Caco-2 (cell line): ENCODE data around the gene HIVEP3. TPM values are rescaled to one million over a fixed set of nuclear protein-coding genes. Genes with fewer than 3 reads are reported as not detected.

Experiments used
- BruUV-seq: library from RNA; stranded (reverse); fragments of 400-500 nt; replicated peaks from 2 replicates; lab custom pipeline; 2021; lab: Mats Ljungman, UMichigan
- CTCF ChIA-PET: fragments of 300-600 bp; sonication (Branson Sonifier 250); formaldehyde crosslinking; loops from one replicate; lab custom pipeline; 2022; ENCODE audit warnings: antibody characterized with exemption; lab: Charles Lee
- POLR2A ChIA-PET: fragments of 300-600 bp; sonication (Branson Sonifier 250); formaldehyde crosslinking; loops from one replicate; lab custom pipeline; 2022; ENCODE audit warnings: antibody characterized with exemption; lab: Charles Lee
- DNase-seq, 2 experiments: peaks; one replicate each; pipeline versions ENCODE4 v3.0.0 to v3.0.0-alpha.2; 2020 to 2022
- H3K27me3 ChIP-seq: replicated peaks from 2 replicates; pipeline ENCODE4 v1.6.0; 2011; ENCODE audit warnings: low read length; ENCODE audit not compliant: control insufficient read depth, insufficient read depth
- H3K36me3 ChIP-seq: 2 replicates; pipeline ENCODE4 v1.5.1; 2011; ENCODE audit warnings: low read length; ENCODE audit not compliant: control insufficient read depth, insufficient read depth
- H3K4me1 ChIP-seq: fragments of 250-450 bp; sonication (Bioruptor Pico); 2 replicates; pipeline ENCODE4 v1.5.1; 2020; ENCODE audit warnings: mild to moderate bottlenecking
- H3K4me3 ChIP-seq: 2 replicates; pipeline ENCODE4 v1.5.1; 2011; ENCODE audit warnings: low read depth, mild to moderate bottlenecking, control low read depth, low read length
- H3K9me3 ChIP-seq: fragments of 250-450 bp; sonication (Bioruptor Pico); 2 replicates; pipeline ENCODE4 v1.5.1; 2020; ENCODE audit warnings: mild to moderate bottlenecking, moderate library complexity
- H3K27ac Mint-ChIP-seq: one replicate; pipeline ENCODE4 v1.8.0; 2022; ENCODE audit warnings: mixed read lengths; ENCODE audit not compliant: unreplicated experiment
- H3K27me3 Mint-ChIP-seq: one replicate; pipeline ENCODE4 v1.8.0; 2022; ENCODE audit warnings: mixed read lengths; ENCODE audit not compliant: insufficient read depth, unreplicated experiment
- H3K36me3 Mint-ChIP-seq: one replicate; pipeline ENCODE4 v1.8.0; 2022; ENCODE audit warnings: mild to moderate bottlenecking, mixed read lengths; ENCODE audit not compliant: insufficient read depth, unreplicated experiment
- H3K4me1 Mint-ChIP-seq: one replicate; pipeline ENCODE4 v1.8.0; 2022; ENCODE audit warnings: low read depth, mixed read lengths; ENCODE audit not compliant: unreplicated experiment
- H3K4me3 Mint-ChIP-seq: one replicate; pipeline ENCODE4 v1.8.0; 2022; ENCODE audit warnings: mild to moderate bottlenecking, moderate library complexity, mixed read lengths; ENCODE audit not compliant: unreplicated experiment
- H3K9me3 Mint-ChIP-seq: one replicate; pipeline ENCODE4 v1.8.0; 2022; ENCODE audit warnings: mixed read lengths; ENCODE audit not compliant: unreplicated experiment
- intact Hi-C: fragments of 100-400 bp; cut with micrococcal nuclease; formaldehyde crosslinking; loops from one replicate; pipeline ENCODE4 v1.10.0; 2022; ENCODE audit not compliant: unreplicated experiment
- total RNA-seq: library from RNA; stranded (reverse); gene quantifications from 2 replicates; pipeline ENCODE4 v1.2.3, GENCODE V29; 2022
- TF ChIP-seq, protein P1 (sequence below), 2 experiments: fragments of 200-600 bp in 1 of 2; IDR thresholded peaks; 1 replicate in 1 of 2; 2 replicates in 1 of 2; pipeline versions ENCODE4 v1.5.1 to v1.8.0; 2011 to 2022; ENCODE audit warnings: antibody characterized with exemption in 1 of 2, control low read depth in 1 of 2, inconsistent platforms in 1 of 2, low read depth in 1 of 2, low read length in 1 of 2, mild to moderate bottlenecking in 1 of 2, moderate library complexity in 1 of 2; ENCODE audit not compliant: insufficient read depth in 1 of 2, severe bottlenecking in 1 of 2, unreplicated experiment in 1 of 2

Gene HIVEP3
- total RNA-seq, 1 experiment from 2014 or later = 0.25 TPM

- Mint-ChIP-seq H3K9me3 (no peaks in the 10 kb centered on the region), H3K36me3 (no peaks in the 10 kb centered on the region), H3K4me3 (no peak overlapping the region), H3K27ac (no peak overlapping the region), H3K4me1 (no peaks in the 10 kb centered on the region), H3K27me3 (no peaks in the 10 kb centered on the region)
- Histone ChIP-seq H3K27me3 (no peaks in the 10 kb centered on the region), H3K4me3 (no peak overlapping the region), H3K4me1 (no peaks in the 10 kb centered on the region), H3K9me3 (no peaks in the 10 kb centered on the region), H3K36me3 (no peaks in the 10 kb centered on the region)
- TF ChIP-seq, protein P1, sequence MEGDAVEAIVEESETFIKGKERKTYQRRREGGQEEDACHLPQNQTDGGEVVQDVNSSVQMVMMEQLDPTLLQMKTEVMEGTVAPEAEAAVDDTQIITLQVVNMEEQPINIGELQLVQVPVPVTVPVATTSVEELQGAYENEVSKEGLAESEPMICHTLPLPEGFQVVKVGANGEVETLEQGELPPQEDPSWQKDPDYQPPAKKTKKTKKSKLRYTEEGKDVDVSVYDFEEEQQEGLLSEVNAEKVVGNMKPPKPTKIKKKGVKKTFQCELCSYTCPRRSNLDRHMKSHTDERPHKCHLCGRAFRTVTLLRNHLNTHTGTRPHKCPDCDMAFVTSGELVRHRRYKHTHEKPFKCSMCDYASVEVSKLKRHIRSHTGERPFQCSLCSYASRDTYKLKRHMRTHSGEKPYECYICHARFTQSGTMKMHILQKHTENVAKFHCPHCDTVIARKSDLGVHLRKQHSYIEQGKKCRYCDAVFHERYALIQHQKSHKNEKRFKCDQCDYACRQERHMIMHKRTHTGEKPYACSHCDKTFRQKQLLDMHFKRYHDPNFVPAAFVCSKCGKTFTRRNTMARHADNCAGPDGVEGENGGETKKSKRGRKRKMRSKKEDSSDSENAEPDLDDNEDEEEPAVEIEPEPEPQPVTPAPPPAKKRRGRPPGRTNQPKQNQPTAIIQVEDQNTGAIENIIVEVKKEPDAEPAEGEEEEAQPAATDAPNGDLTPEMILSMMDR (IDR thresholded peaks at IDR 0.05; ENCODE audit: insufficient read depth in 1 of 2, low read depth in 1 of 2, low read length in 1 of 2, severe bottlenecking in 1 of 2, unreplicated experiment in 1 of 2) = no peak
- POLR2A ChIA-PET = no interaction called here
- no TSS peak for BruUV-seq
- no peak for DNase-seq
- CTCF ChIA-PET = no interaction called here
- intact Hi-C loops = no loop called here
Measured at GRCh38 chr1:41679994-41680393, 238.7 kb downstream of the HIVEP3 start.

DNA sequence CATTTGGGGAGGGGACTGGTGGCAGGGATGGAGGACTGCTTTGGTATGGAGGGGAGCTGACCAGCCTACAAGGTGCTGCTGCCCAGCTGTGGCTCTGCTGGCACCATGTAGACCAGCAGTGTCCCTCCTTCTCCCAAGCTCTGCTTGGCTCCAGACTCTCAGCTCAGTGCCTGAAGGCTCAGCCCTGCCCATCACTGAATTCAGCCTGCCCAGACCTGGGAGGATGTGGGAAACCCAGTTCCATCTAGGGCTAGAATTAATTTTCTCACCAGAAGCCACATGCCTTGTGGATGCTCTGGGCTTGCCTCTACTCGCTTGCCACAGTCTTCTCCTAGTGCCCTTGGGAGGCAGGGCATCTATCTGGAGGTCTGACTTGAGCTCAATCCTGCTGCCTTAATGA, 239.2 kb downstream of the HIVEP3 start:
- CTCF ChIA-PET = no interaction called here
- Histone ChIP-seq H3K4me1 (no peaks in the 10 kb centered on the region), H3K27me3 (no peaks in the 10 kb centered on the region), H3K36me3 (no peaks in the 10 kb centered on the region), H3K9me3 (no peaks in the 10 kb centered on the region), H3K4me3 (no peak overlapping the region)
- Mint-ChIP-seq H3K27me3 (no peaks in the 10 kb centered on the region), H3K36me3 (no peaks in the 10 kb centered on the region), H3K4me3 (no peak overlapping the region), H3K27ac (no peak overlapping the region), H3K9me3 (no peaks in the 10 kb centered on the region), H3K4me1 (no peaks in the 10 kb centered on the region)
- POLR2A ChIA-PET = no interaction called here
- intact Hi-C loops = no loop called here
- TF ChIP-seq, protein P1 (IDR thresholded peaks at IDR 0.05; ENCODE audit: insufficient read depth in 1 of 2, low read depth in 1 of 2, low read length in 1 of 2, severe bottlenecking in 1 of 2, unreplicated experiment in 1 of 2) = no peak
- DNase-seq = no peak
- no TSS peak for BruUV-seq

- Mint-ChIP-seq H3K4me3 (no peak overlapping the region), H3K27ac (no peak overlapping the region), H3K36me3 (no peaks in the 10 kb centered on the region), H3K4me1 (no peaks in the 10 kb centered on the region), H3K9me3 (no peaks in the 10 kb centered on the region), H3K27me3 (no peaks in the 10 kb centered on the region)
- Histone ChIP-seq H3K4me3 (no peak overlapping the region), H3K4me1 (no peaks in the 10 kb centered on the region), H3K27me3 (no peaks in the 10 kb centered on the region), H3K36me3 (no peaks in the 10 kb centered on the region), H3K9me3 (no peaks in the 10 kb centered on the region)
- no peak for DNase-seq
- intact Hi-C loops = no loop called here
- ChIA-PET POLR2A (no interaction called here), CTCF (no interaction called here)
- TF ChIP-seq, protein P1 (IDR thresholded peaks at IDR 0.05; ENCODE audit: insufficient read depth in 1 of 2, low read depth in 1 of 2, low read length in 1 of 2, severe bottlenecking in 1 of 2, unreplicated experiment in 1 of 2) = no peak
- no TSS peak for BruUV-seq
Measured at GRCh38 chr1:41678111-41678878, 240.4 kb downstream of the HIVEP3 start.
